ENCODE measurements around the gene DCC.

Gene DCC

GRCh38 chr18:52991246-52991645, 651.2 kb downstream of the DCC start:
- TF ChIP-seq ZNF384 (IDR thresholded peaks at IDR 0.05) (no peak), FOXM1 (IDR thresholded peaks at IDR 0.05; ENCODE audit: borderline replicate concordance) (no peak), LEF1 (IDR thresholded peaks at IDR 0.05; ENCODE audit: borderline replicate concordance) (no peak), ELF4 (IDR thresholded peaks at IDR 0.05) (no peak), FOXA1 (IDR thresholded peaks at IDR 0.05) (no peak), FOXK2 (IDR thresholded peaks at IDR 0.05) (no peak), SP1 (IDR thresholded peaks at IDR 0.05) (no peak), BHLHE40 (IDR thresholded peaks at IDR 0.05; ENCODE audit: borderline replicate concordance) (no peak), PKNOX1 (IDR thresholded peaks at IDR 0.05) (no peak), NFRKB (IDR thresholded peaks at IDR 0.05) (no peak), CTBP1 (IDR thresholded peaks at IDR 0.05; ENCODE audit: borderline replicate concordance) (no peak), ARNT (IDR thresholded peaks at IDR 0.05) (no peak), HDGF (IDR thresholded peaks at IDR 0.05; ENCODE audit: borderline replicate concordance) (no peak), L3MBTL2 (conservative IDR thresholded peaks at IDR 0.05) (no peak), SUZ12 (IDR thresholded peaks at IDR 0.05) (no peak), TARDBP (IDR thresholded peaks at IDR 0.05) (no peak)
- POLR2A ChIA-PET, result no interaction called here
- no peak for DNase-seq (ENCODE audit: extremely low spot score)
- CTCF ChIA-PET, result no interaction called here

- POLR2A ChIA-PET, result no interaction called here
- DNase-seq (ENCODE audit: extremely low spot score), result no peak
- TF ChIP-seq ELF4 (IDR thresholded peaks at IDR 0.05), result no peak
- CTCF ChIA-PET, result no interaction called here
Observed at GRCh38 chr18:52992041-52992440, 652.0 kb downstream of the DCC start.

GRCh38 chr18:52995875-52996274, 655.9 kb downstream of the DCC start:
- no peak for DNase-seq (ENCODE audit: extremely low spot score)
- TF ChIP-seq FOXK2 (IDR thresholded peaks at IDR 0.05), result no peak
- TF ChIP-seq SP1 (IDR thresholded peaks at IDR 0.05), result no peak
- TF ChIP-seq NFRKB (IDR thresholded peaks at IDR 0.05), result no peak
- TF ChIP-seq FOXM1 (IDR thresholded peaks at IDR 0.05; ENCODE audit: borderline replicate concordance), result no peak
- TF ChIP-seq ARNT (IDR thresholded peaks at IDR 0.05), result no peak
- no peak for TF ChIP-seq LEF1 (IDR thresholded peaks at IDR 0.05; ENCODE audit: borderline replicate concordance)
- no peak for TF ChIP-seq HDGF (IDR thresholded peaks at IDR 0.05; ENCODE audit: borderline replicate concordance)
- TF ChIP-seq L3MBTL2 (conservative IDR thresholded peaks at IDR 0.05), result no peak
- TF ChIP-seq ZNF384 (IDR thresholded peaks at IDR 0.05), result no peak
- TF ChIP-seq ELF4 (IDR thresholded peaks at IDR 0.05), result no peak
- TF ChIP-seq CTBP1 (IDR thresholded peaks at IDR 0.05; ENCODE audit: borderline replicate concordance), result no peak
- TF ChIP-seq BHLHE40 (IDR thresholded peaks at IDR 0.05; ENCODE audit: borderline replicate concordance), result no peak
- TF ChIP-seq FOXA1 (IDR thresholded peaks at IDR 0.05), result no peak
- ChIA-PET CTCF (no interaction called here), POLR2A (no interaction called here)

GRCh38 chr18:52999633-53000032, 659.6 kb downstream of the DCC start:
- POLR2A ChIA-PET, result no interaction called here
- CTCF ChIA-PET, result no interaction called here
- no peak for TF ChIP-seq FOXK2 (IDR thresholded peaks at IDR 0.05)
- no peak for TF ChIP-seq L3MBTL2 (conservative IDR thresholded peaks at IDR 0.05)
- no peak for TF ChIP-seq SP1 (IDR thresholded peaks at IDR 0.05)
- TF ChIP-seq CTBP1 (IDR thresholded peaks at IDR 0.05; ENCODE audit: borderline replicate concordance), result no peak
- TF ChIP-seq LEF1 (IDR thresholded peaks at IDR 0.05; ENCODE audit: borderline replicate concordance), result no peak
- TF ChIP-seq BHLHE40 (IDR thresholded peaks at IDR 0.05; ENCODE audit: borderline replicate concordance), result no peak
- TF ChIP-seq FOXM1 (IDR thresholded peaks at IDR 0.05; ENCODE audit: borderline replicate concordance), result no peak
- TF ChIP-seq ARNT (IDR thresholded peaks at IDR 0.05), result no peak
- no peak for TF ChIP-seq FOXA1 (IDR thresholded peaks at IDR 0.05)
- no peak for TF ChIP-seq TARDBP (IDR thresholded peaks at IDR 0.05)
- DNase-seq (ENCODE audit: extremely low spot score), result no peak

GRCh38 chr18:53004798-53005197, 664.8 kb downstream of the DCC start:
- no peak for DNase-seq (ENCODE audit: extremely low spot score)
- CTCF ChIA-PET, result no interaction called here
- POLR2A ChIA-PET, result no interaction called here
- no peak for TF ChIP-seq TARDBP (IDR thresholded peaks at IDR 0.05)

GRCh38 chr18:53018791-53019190, 678.8 kb downstream of the DCC start:
- no peak for TF ChIP-seq NFRKB (IDR thresholded peaks at IDR 0.05)
- TF ChIP-seq FOXM1 (IDR thresholded peaks at IDR 0.05; ENCODE audit: borderline replicate concordance), result no peak
- TF ChIP-seq BHLHE40 (IDR thresholded peaks at IDR 0.05; ENCODE audit: borderline replicate concordance), result no peak
- TF ChIP-seq TARDBP (IDR thresholded peaks at IDR 0.05), result no peak
- TF ChIP-seq HDGF (IDR thresholded peaks at IDR 0.05; ENCODE audit: borderline replicate concordance), result no peak
- no peak for TF ChIP-seq FOXA1 (IDR thresholded peaks at IDR 0.05)
- TF ChIP-seq ARNT (IDR thresholded peaks at IDR 0.05), result no peak
- TF ChIP-seq SUZ12 (IDR thresholded peaks at IDR 0.05), result no peak
- no peak for TF ChIP-seq ELF4 (IDR thresholded peaks at IDR 0.05)
- no peak for TF ChIP-seq LEF1 (IDR thresholded peaks at IDR 0.05; ENCODE audit: borderline replicate concordance)
- TF ChIP-seq CTBP1 (IDR thresholded peaks at IDR 0.05; ENCODE audit: borderline replicate concordance), result no peak
- no peak for TF ChIP-seq L3MBTL2 (conservative IDR thresholded peaks at IDR 0.05)
- TF ChIP-seq ZNF384 (IDR thresholded peaks at IDR 0.05), result no peak
- no peak for TF ChIP-seq PKNOX1 (IDR thresholded peaks at IDR 0.05)
- TF ChIP-seq FOXK2 (IDR thresholded peaks at IDR 0.05), result no peak
- TF ChIP-seq SP1 (IDR thresholded peaks at IDR 0.05), result no peak
- POLR2A ChIA-PET, result no interaction called here
- DNase-seq (ENCODE audit: extremely low spot score), result no peak
- CTCF ChIA-PET, result no interaction called here

GRCh38 chr18:53025247-53025646, 685.2 kb downstream of the DCC start:
- ChIA-PET CTCF (no interaction called here), POLR2A (no interaction called here)
- no peak for TF ChIP-seq TARDBP (IDR thresholded peaks at IDR 0.05)
- TF ChIP-seq LEF1 (IDR thresholded peaks at IDR 0.05; ENCODE audit: borderline replicate concordance), result no peak
- TF ChIP-seq FOXK2 (IDR thresholded peaks at IDR 0.05), result no peak
- no peak for TF ChIP-seq HDGF (IDR thresholded peaks at IDR 0.05; ENCODE audit: borderline replicate concordance)
- no peak for TF ChIP-seq PKNOX1 (IDR thresholded peaks at IDR 0.05)
- no peak for TF ChIP-seq FOXM1 (IDR thresholded peaks at IDR 0.05; ENCODE audit: borderline replicate concordance)
- TF ChIP-seq CTBP1 (IDR thresholded peaks at IDR 0.05; ENCODE audit: borderline replicate concordance), result no peak
- no peak for TF ChIP-seq ELF4 (IDR thresholded peaks at IDR 0.05)
- no peak for TF ChIP-seq ARNT (IDR thresholded peaks at IDR 0.05)
- TF ChIP-seq BHLHE40 (IDR thresholded peaks at IDR 0.05; ENCODE audit: borderline replicate concordance), result no peak
- TF ChIP-seq L3MBTL2 (conservative IDR thresholded peaks at IDR 0.05), result no peak
- no peak for DNase-seq (ENCODE audit: extremely low spot score)

All from HEK293T (cell line).